ENCODE data around the gene HHEX.

Gene HHEX

DNA sequence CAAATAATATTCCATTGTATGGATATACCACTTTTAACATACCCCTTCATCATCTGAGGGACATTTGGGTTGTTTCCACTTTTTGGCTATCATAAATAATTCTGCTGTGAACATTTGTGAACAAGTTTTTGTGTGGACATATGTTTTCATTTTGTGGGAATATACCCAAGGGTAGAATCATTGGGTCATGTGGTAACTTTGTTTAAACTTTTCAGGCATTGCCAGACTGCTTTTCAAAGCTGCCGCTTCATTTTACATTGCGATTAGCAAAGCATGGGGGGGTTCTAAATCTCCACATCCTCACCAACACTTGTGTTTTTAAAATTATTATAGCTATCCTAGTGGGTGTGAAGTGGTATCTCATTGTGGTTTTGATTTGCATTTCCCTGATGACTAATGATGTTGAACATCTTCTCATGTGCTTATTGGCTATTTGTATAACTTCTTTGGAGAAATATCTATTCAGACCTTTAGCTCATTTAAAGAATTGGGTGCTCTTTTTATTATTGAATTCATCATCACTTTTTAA lies 8.4 kb upstream of the HHEX start:
- no peak overlapping the region for H3K4me3 ChIP-seq (IDR thresholded peaks at IDR 0.05; ENCODE audit: insufficient read depth, low read depth, low read length)
- no peaks in the 10 kb centered on the region for H3K4me1 ChIP-seq (ENCODE audit: low read depth, poor library complexity, severe bottlenecking)
- H4K20me1 ChIP-seq (ENCODE audit: insufficient read depth), result no peaks in the 10 kb centered on the region
- H3K27me3 ChIP-seq (ENCODE audit: insufficient read depth, low read depth), result no peaks in the 10 kb centered on the region
- H3K4me2 ChIP-seq, result no peak overlapping the region
- no peaks in the 10 kb centered on the region for H3K79me2 ChIP-seq (ENCODE audit: insufficient read depth, low read depth)
- TF ChIP-seq, protein P1, sequence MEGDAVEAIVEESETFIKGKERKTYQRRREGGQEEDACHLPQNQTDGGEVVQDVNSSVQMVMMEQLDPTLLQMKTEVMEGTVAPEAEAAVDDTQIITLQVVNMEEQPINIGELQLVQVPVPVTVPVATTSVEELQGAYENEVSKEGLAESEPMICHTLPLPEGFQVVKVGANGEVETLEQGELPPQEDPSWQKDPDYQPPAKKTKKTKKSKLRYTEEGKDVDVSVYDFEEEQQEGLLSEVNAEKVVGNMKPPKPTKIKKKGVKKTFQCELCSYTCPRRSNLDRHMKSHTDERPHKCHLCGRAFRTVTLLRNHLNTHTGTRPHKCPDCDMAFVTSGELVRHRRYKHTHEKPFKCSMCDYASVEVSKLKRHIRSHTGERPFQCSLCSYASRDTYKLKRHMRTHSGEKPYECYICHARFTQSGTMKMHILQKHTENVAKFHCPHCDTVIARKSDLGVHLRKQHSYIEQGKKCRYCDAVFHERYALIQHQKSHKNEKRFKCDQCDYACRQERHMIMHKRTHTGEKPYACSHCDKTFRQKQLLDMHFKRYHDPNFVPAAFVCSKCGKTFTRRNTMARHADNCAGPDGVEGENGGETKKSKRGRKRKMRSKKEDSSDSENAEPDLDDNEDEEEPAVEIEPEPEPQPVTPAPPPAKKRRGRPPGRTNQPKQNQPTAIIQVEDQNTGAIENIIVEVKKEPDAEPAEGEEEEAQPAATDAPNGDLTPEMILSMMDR (conservative IDR thresholded peaks at IDR 0.05; ENCODE audit: low read depth, low read length), result no peak
- H3K36me3 ChIP-seq (ENCODE audit: insufficient read depth), result no peaks in the 10 kb centered on the region
- H2AFZ ChIP-seq (ENCODE audit: low read depth), result no peak overlapping the region
- H3K9ac ChIP-seq, result no peak overlapping the region
- no peak overlapping the region for H3K27ac ChIP-seq

DNA sequence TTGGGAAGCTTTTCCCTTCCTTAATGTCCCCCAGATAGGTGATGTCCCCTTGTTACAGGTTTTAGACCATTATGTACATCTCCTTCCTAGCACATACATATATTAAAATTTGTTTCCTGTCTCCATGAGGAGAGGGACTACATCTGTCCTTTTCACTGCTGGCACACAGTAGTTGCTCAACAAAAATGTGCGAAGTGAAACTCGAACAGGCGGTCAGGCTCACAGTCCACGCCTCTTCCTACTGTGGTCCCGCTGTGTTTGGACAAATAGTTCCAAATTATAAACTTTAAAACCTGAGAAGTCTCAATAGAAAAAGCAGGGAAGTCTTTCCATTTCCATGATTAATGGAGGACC lies 1.2 kb upstream of the HHEX start:
- Histone ChIP-seq H3K9ac (no peak overlapping the region), H3K36me3 (ENCODE audit: insufficient read depth) (no peaks in the 10 kb centered on the region), H3K27me3 (ENCODE audit: insufficient read depth, low read depth) (no peaks in the 10 kb centered on the region), H3K79me2 (ENCODE audit: insufficient read depth, low read depth) (no peaks in the 10 kb centered on the region), H3K27ac (no peak overlapping the region), H3K4me1 (ENCODE audit: low read depth, poor library complexity, severe bottlenecking) (peaks cover 3% of the 10 kb centered on the region), H4K20me1 (ENCODE audit: insufficient read depth) (no peaks in the 10 kb centered on the region), H3K4me3 (IDR thresholded peaks at IDR 0.05; ENCODE audit: insufficient read depth, low read depth, low read length) (no peak overlapping the region), H3K4me2 (no peak overlapping the region), H2AFZ (ENCODE audit: low read depth) (no peak overlapping the region)
- TF ChIP-seq, protein P1 (conservative IDR thresholded peaks at IDR 0.05; ENCODE audit: low read depth, low read length), result no peak

DNA sequence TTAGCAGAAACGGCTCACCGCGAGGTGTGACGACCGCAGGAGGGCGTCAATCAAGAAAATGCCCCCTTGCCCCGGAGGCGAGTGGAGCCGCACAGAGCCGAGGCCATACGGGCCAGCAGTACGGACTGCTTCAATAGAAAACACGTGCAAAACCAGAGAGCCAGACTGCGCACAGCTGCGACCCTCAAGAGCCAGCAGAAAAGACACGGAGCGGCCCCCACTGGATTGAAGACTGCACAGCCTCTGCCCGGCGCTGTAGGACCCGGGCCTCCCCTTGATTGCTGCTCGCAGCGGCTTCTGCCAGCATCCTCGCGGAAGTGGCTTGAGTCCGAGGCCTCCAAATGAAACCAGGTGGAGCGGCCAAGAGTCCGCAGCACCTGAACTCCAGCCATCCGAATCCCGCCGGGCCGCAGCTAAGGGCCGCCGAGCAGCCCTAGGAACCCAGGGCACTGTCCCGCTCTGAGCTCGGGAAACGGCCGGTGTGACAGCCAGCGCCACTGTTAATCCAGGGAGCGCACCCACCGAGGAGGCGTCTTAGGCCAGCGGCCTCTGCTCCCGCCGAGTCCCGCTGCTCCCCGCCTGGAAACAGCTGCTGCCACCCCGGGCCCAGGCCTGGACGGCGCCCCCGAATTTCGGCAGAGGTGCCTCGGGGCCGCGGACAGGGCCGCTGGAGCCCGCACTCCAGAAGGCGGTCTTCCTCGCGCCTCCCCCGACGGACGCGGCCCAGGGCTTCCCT lies 660 bp upstream of the HHEX start:
- Histone ChIP-seq H2AFZ (ENCODE audit: low read depth) (peak overlapping the region; percentile 73), H3K79me2 (ENCODE audit: insufficient read depth, low read depth) (no peaks in the 10 kb centered on the region), H3K4me2 (peak overlapping the region; percentile 25; the same call in 1 of the 2 replicates), H3K9ac (no peak overlapping the region; the same call in 1 of the 2 replicates), H3K36me3 (ENCODE audit: insufficient read depth) (no peaks in the 10 kb centered on the region), H4K20me1 (ENCODE audit: insufficient read depth) (no peaks in the 10 kb centered on the region), H3K4me1 (ENCODE audit: low read depth, poor library complexity, severe bottlenecking) (peaks cover 3% of the 10 kb centered on the region), H3K27ac (no peak overlapping the region), H3K27me3 (ENCODE audit: insufficient read depth, low read depth) (no peaks in the 10 kb centered on the region), H3K4me3 (IDR thresholded peaks at IDR 0.05; ENCODE audit: insufficient read depth, low read depth, low read length) (no peak overlapping the region)
- TF ChIP-seq, protein P1 (conservative IDR thresholded peaks at IDR 0.05; ENCODE audit: low read depth, low read length), result no peak

DNA sequence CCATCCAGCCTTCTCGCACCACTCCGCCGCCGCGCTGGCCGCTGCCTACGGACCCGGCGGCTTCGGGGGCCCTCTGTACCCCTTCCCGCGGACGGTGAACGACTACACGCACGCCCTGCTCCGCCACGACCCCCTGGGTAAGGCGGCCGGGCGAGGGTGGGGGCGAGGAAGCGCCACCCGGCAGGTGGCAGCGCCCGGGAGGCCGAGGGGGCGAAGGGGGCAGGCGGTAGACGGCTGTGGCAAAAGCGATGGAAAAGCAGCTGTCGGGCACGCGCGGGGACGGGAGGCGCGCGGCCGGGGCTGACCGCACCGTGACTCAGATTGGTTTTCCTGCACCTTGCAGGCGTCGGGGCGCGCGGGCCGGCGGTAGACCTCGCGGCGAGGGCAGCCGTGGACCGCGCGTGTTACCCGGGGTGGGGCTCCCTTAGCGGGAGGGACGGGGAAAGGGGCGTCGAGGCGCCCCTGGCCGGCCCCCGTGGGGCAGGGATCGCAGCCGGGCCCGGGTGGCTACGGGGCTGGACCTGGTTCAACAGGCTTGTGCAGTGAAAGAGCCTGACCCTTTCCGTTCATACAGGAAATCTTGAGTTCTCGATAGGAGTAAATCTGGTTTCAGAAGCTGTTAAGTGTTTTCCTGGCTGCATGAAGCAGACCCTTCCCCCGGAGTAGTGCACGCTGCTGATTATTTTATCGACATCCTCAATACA lies 608 bp downstream of the HHEX start:
- peak overlapping the region; percentile 61 for H3K4me3 ChIP-seq (IDR thresholded peaks at IDR 0.05; ENCODE audit: insufficient read depth, low read depth, low read length)
- no peaks in the 10 kb centered on the region for H3K36me3 ChIP-seq (ENCODE audit: insufficient read depth)
- peak overlapping the region; percentile 83 for H3K9ac ChIP-seq
- H3K4me1 ChIP-seq (ENCODE audit: low read depth, poor library complexity, severe bottlenecking), result peaks cover 3% of the 10 kb centered on the region
- peak overlapping the region; percentile 62 for H3K27ac ChIP-seq
- H2AFZ ChIP-seq (ENCODE audit: low read depth), result peak overlapping the region; percentile 94
- H3K4me2 ChIP-seq, result peak overlapping the region; percentile 21
- H3K79me2 ChIP-seq (ENCODE audit: insufficient read depth, low read depth), result no peaks in the 10 kb centered on the region
- no peaks in the 10 kb centered on the region for H3K27me3 ChIP-seq (ENCODE audit: insufficient read depth, low read depth)
- H4K20me1 ChIP-seq (ENCODE audit: insufficient read depth), result no peaks in the 10 kb centered on the region
- TF ChIP-seq, protein P1 (conservative IDR thresholded peaks at IDR 0.05; ENCODE audit: low read depth, low read length), result no peak
